Activated effector memory CD4-positive, alpha-beta T cell treated with Interleukin-2 at 50 U/mL for 16 hours (primary cell): ENCODE results near the gene NOB1.
"Not testable (repeated sequence)": the region's sequence is repeated elsewhere in the genome, so short reads cannot be mapped to it uniquely, and the experiment has no call there.

Experiments
- DNase-seq: peaks from one replicate; pipeline ENCODE4 v3.0.0-alpha.2; 2020

NOB1 gene

DNA sequence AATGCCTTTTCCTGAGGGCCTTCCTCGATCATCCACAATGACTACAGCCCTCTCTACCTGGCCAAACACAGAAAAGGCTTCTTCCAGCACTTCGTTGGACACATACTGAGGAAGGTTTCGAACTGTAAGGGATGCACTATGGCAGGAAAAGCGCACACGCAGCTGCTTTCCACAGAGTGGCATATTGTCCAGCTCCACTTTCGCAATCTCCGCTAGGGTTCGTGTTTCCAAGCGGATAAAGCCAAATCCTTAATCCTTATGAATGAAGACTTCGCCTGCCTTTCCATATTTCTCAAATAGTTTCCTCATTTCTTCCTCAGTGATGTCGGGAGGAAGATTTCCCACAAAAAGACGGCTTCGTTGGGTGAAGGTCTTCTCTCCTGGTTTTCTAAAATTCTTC is 2.6 kb upstream of the NOB1 start:
- not testable (repeated sequence) for DNase-seq

DNA sequence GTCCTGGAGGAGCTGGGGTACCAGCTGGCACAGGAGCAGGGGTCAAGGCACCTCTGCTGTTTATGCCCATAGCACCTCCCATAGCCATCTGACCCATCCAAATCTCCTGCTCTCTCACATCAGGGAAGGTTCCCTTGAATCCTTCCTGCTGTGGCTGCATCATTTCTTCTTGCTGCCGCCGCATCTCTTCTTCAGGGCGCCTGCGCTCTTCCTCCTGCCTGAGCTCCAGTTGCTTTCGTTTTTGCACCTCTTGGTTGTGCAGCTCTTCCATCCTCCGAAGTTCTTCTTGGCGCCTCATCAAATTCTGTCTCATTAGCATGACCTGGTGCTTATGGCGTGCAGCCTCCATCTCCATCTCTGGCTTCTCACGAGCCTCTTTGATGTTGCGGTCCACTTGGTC is 2.0 kb upstream of the NOB1 start:
- no peak for DNase-seq

DNA sequence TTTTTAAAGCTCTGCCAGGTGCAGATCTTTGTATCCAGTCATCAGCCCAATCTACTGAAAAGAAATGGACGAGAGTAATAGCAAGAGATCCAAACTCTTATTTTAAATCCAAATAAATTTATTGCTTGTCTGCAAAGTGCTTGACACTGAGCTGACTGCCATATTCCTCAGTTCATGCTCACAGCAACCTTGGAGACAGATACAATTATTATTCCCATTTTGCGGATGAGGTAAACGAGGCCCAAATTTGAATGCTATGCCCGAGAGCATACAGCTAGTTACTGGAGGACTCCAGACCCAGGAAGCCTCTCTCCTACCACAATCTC is 620 bp downstream of the NOB1 start:
- no peak for DNase-seq

DNA sequence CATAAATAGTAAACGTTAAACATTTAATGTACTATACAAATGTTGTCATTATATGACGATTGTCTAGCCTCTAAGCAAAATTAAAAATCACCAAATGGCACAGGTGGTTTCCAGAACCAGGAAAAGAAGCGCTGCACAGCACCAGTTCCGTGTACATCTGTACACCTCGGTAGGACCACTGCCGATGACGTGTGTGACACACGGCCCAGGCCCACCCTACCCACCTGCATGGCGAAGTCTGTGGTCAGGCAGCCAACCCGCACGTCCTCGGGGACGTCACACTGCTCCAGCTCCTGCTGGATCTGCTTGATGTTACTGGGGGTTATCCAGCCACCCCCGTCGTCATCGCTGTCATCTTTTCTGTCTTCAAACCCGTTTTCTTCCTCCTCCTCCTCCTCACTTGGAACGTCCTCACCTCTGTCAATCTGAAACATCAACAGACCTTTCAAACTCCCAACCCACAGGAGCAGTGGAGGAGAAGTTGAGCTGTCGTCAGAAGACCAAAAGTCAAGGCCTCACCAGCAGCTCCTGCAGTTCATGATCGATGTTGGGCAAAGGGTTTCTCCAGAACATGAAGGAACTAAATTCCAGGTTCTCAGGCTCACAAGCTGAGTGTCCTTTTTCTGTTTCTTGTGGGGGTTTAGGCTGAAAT is 5.9 kb downstream of the NOB1 start:
- no peak for DNase-seq

DNA sequence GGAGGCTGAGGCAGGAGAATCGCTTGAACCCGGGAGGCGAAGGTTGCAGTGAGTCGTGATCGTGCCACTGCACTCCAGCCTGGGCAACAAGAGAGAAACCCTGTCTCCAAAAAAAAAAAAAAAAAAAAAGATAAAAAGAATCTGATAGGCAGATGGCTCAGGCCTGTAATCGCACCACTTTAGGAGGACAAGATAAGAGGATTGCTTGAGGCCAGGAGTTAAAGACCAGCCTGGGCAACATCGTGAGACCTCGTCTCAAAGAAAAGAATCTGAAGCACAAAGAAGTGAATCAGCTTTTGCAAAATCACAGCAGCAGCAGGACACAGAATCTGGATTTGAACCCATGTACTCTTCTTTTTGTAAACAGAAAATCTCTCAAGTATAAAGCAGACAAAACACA is 7.6 kb downstream of the NOB1 start:
- DNase-seq, result no peak

DNA sequence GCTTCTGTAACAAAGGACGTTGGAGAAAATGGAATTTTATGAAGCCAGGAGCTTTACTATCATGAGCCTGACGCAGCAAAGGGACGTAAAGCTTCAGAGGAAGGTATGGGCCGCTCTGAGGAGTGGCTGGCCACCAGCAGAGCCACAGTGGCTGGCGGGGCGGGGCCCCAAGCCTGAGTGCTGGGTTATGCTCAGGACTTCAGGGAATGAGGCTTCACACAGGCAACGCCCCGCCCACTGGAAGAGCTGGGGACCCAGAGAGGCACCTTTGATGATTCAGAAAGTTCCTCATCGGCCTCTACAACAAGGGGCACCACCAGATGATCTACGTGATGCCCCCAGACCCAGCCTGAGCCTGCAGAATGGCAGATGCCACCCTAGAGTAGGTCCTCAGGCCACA is 8.8 kb downstream of the NOB1 start:
- no peak for DNase-seq

DNA sequence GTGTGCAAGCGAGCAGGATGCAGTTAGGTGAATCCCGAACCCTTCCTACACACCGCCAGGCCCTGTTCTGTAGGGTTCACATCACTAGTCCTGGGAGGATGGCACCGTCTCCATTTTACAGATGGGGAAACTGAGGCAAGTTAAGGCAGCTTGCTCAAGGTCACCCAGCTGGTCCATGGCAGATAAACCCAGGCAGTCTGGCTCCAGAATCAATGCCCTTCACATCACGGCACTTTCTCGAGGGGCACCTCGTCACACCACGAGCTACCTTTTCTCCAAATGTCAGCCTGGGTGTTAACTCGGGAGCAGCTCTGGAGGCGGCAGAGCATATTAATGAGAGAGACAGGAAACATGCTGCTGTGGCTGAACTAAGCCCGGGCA is 9.5 kb downstream of the NOB1 start:
- no peak for DNase-seq

DNA sequence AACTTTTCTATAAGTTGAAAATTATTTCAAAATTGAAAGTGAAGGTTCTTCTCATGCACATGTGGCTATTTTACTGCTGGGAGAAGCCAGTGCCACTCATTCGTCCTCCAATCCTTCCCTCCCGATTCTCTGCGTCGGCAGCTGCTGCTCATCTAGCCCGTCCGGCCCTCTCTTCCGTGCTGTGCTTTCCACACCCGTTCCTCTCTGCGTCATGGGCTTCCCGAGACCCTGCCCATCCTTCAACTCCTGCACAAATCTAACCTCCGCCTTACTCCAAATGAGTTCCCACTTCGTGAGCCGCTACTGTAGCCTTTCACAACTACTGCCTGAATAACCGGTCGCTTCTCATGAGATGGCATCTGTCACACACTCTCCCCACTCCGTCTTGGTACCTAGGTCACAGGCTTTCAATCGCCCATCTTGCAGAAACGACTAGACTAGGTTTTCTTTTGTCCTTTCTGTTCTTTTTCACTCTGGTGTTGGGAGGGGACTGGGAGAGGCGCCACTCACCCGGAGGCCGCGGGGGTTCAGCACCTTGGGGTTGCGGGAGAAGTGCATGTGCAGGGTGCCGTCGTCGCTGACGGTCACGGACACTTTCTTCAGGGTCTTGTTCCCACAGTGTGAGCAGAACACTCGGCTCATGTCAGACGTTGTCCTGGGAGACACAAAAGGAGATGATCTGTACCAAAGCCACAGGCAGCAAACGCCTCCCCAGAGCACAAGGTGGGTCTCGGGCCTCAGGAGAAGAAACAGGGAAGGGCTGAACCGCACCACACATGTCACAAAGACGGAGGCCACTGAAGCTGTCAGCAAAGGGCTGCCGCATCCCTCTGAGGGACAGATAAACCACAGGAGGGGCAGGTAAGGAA is 10.1 kb downstream of the NOB1 start:
- no peak for DNase-seq

DNA sequence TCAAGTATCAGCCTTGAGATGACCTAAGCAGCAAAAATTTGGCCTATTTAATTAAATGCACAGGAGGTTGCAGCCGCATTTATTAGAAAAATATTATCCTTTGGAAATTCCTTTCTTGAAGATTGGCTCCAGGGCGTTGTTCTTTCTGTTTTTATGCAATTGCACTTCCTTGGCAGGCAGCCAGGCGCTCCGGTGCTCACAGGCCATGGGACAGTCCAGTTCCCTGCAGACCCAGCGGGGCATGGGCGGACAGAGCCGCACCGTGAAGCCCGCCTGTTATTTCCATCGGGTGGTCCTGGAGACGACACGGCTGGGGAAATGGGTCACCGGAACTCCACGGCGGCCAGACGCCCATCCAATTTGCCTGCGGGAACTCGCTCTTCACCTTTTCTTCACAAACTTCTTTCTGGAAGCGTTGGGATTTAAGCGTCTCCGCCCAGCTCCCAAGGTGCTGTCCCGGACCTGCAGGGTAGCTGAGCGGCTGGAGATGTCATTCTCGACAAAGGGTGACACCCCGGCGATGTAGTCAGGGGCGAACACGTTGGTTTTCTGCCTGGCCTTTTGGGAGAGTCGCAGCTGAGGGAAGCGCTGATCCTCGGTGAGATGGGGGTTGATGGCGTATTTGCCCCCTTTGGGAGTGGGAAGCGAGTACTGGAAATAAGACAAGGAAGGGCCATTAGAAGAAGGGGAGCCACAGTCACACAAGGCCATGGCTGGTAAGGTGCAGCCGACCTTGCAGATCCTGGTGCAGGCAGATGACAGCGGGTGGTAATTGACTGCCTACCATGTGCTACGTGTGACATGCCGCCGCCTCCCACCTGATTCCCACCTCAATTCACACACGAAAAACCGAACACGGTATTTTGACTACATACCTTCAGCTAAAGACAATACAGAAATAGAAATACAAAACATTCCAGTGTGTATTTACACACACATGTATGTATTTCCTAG is 12.5 kb downstream of the NOB1 start:
- DNase-seq, result no peak

DNA sequence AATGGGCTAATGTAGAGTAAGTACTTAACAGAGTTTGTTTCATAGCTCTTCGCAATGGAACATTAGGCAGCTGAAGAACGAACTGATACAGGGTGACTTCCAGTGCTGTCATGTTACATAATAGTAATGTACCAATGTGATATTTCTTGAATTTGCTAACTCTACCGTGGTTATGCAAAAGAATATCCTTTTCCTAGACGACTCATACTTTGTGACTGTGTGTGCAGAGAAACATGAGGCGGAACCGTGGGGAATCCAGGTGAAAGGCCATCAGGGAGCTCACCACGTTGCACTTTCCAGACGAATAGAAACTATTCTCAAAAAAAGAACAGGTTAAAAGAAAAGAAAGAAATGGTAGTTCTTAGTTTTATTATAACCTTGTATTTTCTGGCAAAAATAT is 13.2 kb downstream of the NOB1 start:
- no peak for DNase-seq

DNA sequence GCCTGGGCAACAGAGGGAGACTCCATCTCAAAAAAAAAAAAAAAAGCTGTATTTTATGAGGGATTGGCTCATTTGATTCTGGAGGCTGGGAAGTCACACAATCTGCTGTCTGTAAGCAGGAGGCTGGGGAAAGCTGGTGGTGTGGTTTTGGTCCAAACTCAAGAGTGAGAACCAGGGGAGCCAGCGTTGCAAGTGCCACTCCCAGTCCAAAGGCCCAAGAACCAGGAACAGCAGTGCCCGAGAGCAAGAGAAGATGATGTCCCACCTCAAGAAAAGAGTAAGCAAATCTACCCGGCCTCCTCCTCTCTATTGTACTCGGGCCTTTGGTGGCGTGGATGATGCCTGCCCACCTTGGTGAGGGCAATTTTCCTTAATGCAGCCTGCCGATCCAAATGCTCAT is 22.6 kb downstream of the NOB1 start:
- DNase-seq, result no peak

DNA sequence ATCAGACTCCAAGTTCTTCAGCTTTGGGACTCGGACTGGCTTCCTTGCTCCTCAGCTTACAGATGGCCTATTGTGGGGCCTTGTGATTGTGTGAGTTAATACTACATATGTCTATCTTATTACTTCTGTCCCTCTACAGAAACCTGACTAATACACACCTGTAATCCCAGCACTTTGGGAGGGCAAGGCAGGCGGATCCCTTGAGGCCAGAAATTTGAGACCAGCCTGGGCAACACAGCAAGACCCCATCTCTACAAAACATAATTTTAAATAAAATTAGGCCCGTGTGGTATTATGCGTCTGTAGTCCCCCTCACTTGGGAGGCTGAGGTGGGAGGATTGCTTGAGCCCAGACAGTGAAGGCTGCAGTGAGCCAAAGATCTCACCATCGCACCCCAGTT is 23.4 kb downstream of the NOB1 start:
- not testable (repeated sequence) for DNase-seq

DNA sequence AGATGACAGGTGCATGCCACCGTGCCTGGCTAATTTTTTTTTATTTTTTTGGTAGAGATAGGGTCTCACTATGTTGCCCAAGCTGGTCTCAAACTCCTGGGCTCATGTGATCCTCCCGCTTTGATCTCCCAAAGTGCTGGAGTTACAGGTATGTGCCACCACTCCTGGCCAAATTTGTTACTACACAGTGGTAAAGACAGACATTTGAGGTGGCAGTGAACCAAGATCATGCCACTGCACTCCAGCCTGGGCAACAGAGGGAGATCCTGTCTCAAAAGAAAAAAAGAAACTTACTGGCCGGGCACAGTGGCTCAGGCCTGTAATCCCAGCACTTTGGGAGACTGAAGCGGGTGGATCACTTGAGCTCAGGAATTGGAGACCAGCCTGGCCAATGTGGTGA is 25.7 kb downstream of the NOB1 start:
- not testable (repeated sequence) for DNase-seq

DNA sequence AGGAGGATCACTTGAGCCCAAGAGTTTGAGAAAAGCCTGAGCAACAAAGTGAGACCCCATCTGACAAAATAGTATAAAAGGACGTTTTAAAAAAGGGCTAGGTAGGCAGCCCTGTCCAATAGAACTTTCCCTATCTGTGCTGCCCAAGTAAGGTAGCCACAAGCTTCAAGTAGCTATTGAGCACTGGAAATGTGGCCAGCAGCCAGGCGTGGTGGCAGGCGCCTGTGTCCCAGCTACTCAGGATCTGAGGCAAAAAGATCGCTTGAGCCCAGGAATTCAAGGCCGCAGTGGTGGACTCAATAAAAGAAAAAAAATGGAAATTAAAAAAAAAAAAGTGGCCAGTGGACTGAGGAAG is 26.8 kb downstream of the NOB1 start:
- DNase-seq, result no peak

DNA sequence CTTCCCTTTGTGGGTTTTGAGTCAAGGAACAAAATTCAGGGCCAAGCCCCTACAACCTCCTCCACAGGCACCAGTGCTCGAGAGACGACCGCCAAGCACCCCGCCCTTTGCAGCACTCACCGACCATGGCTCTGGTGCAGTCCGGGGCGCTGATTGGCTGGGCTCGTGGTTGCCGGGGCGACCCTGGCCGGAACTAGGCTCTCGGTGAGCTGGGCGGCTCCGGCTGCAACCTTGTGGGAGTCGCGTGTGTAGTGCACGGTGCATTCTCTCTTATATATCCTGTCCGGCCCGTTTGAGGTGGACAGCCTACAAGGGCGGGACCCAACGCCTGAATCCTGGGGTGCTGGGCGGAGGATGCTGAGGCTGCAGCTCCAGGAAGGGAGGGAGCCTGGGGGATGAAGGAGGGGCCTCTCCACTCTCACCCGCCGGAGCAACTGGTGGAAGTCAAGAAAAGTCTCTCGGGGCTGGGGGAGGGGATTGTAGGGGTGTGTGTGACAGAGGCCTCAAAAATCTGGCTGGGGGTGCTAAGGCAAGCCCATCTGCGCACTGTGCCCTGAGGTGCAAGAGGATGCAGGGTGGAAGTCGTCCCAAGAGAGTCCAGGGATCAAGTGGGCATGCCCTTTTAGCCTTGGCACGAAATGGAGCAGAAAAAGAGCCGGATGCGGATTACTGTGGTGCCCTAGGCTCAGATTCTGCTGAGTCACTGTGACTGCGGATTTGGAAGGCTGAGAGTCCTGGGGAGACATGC is 28.2 kb downstream of the NOB1 start, which contains the start of gene NQO1:
TSS of gene NQO1 (minus strand) at position 248 of the 748 bp plus-strand sequence. CDS start at position 127, 121 bp downstream.
- DNase-seq, result peak; percentile 84

DNA sequence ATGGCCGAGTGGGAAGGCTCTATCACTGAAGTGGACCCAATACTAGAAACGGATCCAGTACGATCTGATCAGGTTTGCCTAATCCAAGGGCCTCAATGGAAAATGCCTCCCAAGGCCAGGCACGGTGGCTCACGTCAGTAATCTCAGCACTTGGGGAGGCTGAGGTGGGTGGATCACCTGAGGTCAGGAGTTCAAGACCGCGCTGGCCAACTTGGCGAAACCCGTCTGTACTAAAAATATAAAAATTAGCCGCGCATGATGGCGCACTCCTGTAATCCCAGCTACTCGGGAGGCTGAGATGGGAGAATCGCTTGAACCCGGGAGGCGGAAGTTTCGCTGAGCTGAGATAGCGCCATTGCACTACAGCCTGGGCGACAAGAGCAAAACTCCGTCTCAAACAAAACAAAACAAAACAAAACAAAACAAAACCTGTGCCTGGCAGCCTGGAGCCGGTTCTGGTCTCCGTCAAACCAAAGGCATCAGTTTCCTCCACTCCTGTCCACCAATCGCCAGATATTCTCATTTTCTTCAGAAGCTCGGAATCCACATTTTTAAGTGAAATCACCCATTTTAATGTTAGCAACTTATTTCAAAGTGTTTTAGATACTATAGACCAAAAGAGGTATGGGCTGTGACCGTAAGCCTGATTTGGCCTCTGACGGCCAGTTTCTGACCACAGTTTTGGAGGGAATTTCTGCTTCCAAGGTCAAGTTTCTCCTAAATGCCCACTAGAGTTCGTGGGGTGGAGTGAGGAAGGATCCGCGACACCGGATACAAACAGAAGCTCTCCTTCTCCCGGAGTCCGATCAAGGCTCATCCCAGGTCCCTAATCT is 29.0 kb downstream of the NOB1 start:
- no peak for DNase-seq

DNA sequence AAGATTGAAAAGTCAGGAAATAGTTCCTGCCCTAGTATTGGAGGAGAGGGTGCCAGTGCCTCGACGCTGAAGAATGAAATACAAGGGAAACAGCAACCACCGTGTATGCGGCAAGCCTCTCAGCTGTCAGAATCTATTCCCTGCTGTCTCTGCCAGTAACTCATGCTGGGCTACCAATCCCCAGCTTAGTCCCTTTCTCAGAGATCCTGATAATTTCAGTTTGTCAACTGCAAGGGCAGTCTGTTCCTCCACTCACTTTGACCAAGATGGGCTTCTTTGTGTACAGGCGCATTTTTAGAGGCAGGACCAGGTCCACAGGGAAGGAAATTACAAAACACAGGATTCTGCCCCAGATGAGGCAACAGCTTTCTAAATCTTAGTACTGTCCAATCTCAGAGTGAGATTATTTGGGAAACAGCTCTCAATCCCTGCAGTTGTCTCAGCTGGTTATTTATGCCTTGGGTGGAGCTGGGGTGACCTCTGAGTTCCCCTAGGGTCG is 29.7 kb downstream of the NOB1 start:
- no peak for DNase-seq

DNA sequence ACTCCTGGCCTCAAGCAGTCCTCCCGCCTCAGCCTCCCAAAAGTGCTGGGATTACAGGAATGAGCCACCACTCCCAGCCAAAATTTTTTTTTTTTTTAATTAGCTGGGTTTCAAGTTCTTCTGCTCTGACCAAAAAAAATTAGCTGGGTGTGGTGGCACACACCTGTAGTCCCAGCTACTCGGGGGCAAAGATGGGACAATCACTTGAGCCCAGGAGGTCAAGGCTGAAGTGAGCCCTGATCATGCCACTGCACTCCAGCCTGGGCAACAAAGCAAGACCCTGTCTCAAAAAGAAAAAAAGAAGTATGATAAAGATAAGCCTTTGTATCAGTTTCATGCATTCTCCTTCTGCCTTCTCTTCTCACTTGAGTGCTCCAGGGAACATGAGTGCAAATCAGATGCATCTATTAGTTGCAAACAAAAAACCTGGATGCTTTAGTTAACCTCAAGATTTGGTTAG is 30.3 kb downstream of the NOB1 start:
- DNase-seq, result no peak

DNA sequence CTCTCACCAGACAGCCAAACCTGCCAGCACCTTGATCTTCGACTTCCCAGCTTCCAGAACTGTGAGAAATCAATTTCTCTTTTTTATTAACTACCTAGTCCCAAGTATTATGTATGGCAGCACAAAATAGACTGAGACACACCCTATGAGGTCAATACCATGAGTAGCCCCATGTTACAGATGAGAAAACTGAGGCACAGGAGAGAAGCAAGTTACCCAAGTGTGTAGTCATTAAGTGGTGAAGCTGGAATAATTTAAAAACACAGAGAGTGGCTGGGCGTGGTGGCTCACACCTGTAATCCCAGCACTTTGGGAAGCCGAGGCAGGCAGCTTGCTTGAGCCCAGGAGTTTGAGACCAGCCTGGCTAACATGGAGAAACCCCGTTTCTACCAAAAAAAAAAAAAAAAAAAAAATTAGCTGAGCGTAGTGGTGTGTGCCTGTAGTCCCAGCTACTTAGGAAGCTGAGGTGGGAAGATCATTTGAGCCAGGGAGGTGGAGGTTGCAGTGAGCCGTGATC is 33.2 kb downstream of the NOB1 start:
- DNase-seq, result no peak

DNA sequence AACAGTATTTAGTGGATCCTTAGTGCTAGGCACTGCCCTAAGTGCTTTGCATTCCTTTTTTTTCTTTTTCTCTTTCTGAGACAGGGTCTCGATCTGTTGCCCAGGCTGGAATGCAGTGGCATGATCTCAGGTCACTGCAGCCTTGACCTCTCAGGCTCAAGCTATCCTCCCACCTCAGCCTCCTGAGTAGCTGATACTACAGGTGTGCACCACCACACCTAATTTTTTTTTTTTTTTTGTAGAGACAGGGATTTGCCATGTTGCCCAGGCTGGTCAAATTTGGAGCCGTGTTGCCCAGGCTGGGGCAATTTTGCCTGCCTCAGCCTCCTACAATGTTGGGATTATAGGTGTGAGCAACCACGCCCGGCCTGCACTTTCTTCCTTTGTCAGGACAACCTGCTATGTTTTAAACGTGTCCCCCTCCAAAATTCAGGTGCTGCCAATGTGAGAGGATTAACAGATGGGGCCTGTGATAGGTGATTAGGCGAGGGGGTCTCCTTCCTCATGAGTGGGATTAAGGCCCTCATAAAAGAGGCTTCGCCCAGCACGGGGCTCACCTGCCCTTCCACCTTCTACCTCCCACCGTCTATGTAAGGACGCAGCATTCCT is 33.8 kb downstream of the NOB1 start:
- DNase-seq, result no peak
